Measurements from ENCODE around the gene ADAM17.

ADAM17 gene

DNA sequence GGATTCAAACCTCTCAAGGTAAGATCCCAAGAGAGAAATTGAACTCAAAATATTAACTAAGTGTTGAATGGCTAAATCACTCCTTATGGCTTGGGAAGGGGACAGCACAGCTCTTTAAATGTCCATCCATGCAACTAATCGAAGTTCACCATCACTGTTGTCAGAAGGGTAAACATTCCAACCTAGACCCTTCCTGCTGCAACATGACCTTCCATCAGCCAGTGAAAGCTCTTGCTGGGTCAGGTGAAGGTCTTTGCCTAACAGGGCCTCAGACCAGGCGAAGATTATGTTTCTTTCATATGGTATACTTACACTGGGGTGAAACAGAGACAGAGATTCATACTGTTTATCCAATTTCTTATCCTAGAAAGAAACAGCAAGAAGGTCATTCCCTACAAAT is 64.8 kb downstream of the ADAM17 start:
- no peak overlapping the region for H2BK15ac ChIP-seq (ENCODE audit: low read length)
- peaks cover 37 to 99% of the 10 kb centered on the region in 2 donors for H3K36me3 ChIP-seq (replicated peaks in 1 of 2; ENCODE audit: control insufficient read depth in 2 of 2, insufficient read depth in 2 of 2, low read length in 2 of 2)
- H2BK120ac ChIP-seq (ENCODE audit: low read depth, low read length), result no peak overlapping the region
- no peak overlapping the region for H4K8ac ChIP-seq (ENCODE audit: low read depth, low read length)
- H2BK12ac ChIP-seq (ENCODE audit: low read length), result no peak overlapping the region
- no peak overlapping the region for H2BK5ac ChIP-seq (ENCODE audit: low read length)
- H3K9me3 ChIP-seq (replicated peaks in 1 of 2; ENCODE audit: control insufficient read depth in 2 of 2, insufficient read depth in 1 of 2, low read depth in 1 of 2, low read length in 2 of 2), result no peaks in the 10 kb centered on the region
- H4K91ac ChIP-seq (ENCODE audit: low read depth, low read length, poor library complexity), result no peak overlapping the region
- H3K9ac ChIP-seq (ENCODE audit: low read depth, low read length, poor library complexity), result no peak overlapping the region
- H3K4me3 ChIP-seq (ENCODE audit: low read length in 2 of 2), result no peak overlapping the region
- no peak overlapping the region for H3K4ac ChIP-seq (ENCODE audit: low read length)
- H3K23ac ChIP-seq (ENCODE audit: low read depth, low read length, poor library complexity), result no peak overlapping the region
- no peak overlapping the region for H3K4me2 ChIP-seq (ENCODE audit: insufficient read depth, low read length, poor library complexity, severe bottlenecking)
- no peak overlapping the region for H3K14ac ChIP-seq (ENCODE audit: low read length)
- no peaks in the 10 kb centered on the region for H3K79me1 ChIP-seq (ENCODE audit: low read depth, low read length)
- WGBS, 2 donors (ENCODE audit: extremely low coverage in 2 of 2, insufficient read length in 2 of 2, insufficient replicate concordance in 1 of 2), result no CpG with 5 or more reads among the region's 2 CpGs
- no peak overlapping the region for H3K18ac ChIP-seq (ENCODE audit: low read length)
- H2AFZ ChIP-seq (ENCODE audit: low read length), result no peak overlapping the region
- H3K4me1 ChIP-seq (ENCODE audit: control insufficient read depth in 2 of 2, insufficient read depth in 1 of 2, low read depth in 1 of 2, low read length in 2 of 2), result no peaks in the 10 kb centered on the region
- no peak for DNase-seq (ENCODE audit: low spot score)
- no peak overlapping the region for H2AK5ac ChIP-seq (ENCODE audit: low read depth, low read length)
- no peaks in the 10 kb centered on the region for H3K27me3 ChIP-seq (ENCODE audit: control insufficient read depth in 3 of 3, insufficient read depth in 3 of 3, low read depth in 1 of 3, low read length in 3 of 3)
- H3K27ac ChIP-seq (replicated peaks; ENCODE audit: low read length), result no peak overlapping the region

DNA sequence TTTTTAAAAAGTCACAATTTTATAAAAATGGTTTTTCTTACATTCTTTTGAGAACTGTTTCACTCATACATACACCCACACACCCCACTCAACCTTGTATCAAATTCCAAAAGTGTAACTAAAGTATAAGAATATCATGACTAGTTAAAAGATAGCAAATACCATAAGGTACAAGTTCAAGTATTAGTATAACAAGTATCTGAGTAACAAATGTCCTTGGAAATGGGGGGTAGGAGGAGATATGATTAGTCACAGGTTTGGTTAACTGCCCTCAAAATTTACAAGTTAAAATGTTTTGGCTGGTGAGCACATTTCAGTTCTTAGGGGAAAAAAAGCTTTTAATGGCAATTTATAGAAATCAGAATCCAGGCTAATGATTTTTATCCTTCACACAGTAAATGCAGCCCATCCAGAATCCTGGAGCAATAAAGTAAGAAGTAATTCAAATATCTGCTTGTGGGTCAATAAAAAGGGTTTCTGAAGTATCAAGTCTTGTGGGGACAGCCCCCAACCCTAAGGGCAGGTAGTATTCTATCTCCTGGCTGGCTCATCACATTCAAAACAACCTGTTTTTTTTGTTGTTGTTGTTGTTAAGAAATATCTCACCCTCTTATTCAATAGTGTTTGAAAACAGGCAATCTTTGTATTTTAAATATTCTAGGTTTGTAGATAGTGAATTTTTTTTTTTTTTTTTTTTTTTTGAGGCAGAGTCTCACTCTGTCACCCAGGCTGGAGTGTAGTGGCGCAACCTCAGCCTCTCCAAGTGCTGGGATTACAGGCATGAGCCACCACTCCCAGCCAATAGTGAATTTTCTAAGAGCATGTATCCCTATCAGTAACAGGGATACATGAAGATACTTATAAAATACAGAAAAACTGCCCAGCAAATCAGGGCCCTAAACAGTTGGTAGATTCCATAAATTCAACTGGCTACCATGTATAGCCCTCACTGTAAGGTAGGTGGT is 66.8 kb downstream of the ADAM17 start:
- Histone ChIP-seq H2BK5ac (ENCODE audit: low read length) (no peak overlapping the region), H3K23ac (ENCODE audit: low read depth, low read length, poor library complexity) (no peak overlapping the region), H3K9me3 (replicated peaks in 1 of 2; ENCODE audit: control insufficient read depth in 2 of 2, insufficient read depth in 1 of 2, low read depth in 1 of 2, low read length in 2 of 2) (no peaks in the 10 kb centered on the region), H3K36me3 (replicated peaks in 1 of 2; ENCODE audit: control insufficient read depth in 2 of 2, insufficient read depth in 2 of 2, low read length in 2 of 2) (peaks cover 39 to 100% of the 10 kb centered on the region in 2 donors), H2BK15ac (ENCODE audit: low read length) (no peak overlapping the region), H2BK120ac (ENCODE audit: low read depth, low read length) (no peak overlapping the region), H3K9ac (ENCODE audit: low read depth, low read length, poor library complexity) (no peak overlapping the region), H3K27me3 (ENCODE audit: control insufficient read depth in 3 of 3, insufficient read depth in 3 of 3, low read depth in 1 of 3, low read length in 3 of 3) (no peaks in the 10 kb centered on the region), H3K4me1 (ENCODE audit: control insufficient read depth in 2 of 2, insufficient read depth in 1 of 2, low read depth in 1 of 2, low read length in 2 of 2) (no peaks in the 10 kb centered on the region), H2AK5ac (ENCODE audit: low read depth, low read length) (no peak overlapping the region), H3K4me2 (ENCODE audit: insufficient read depth, low read length, poor library complexity, severe bottlenecking) (no peak overlapping the region), H3K27ac (replicated peaks; ENCODE audit: low read length) (no peak overlapping the region), H3K14ac (ENCODE audit: low read length) (no peak overlapping the region), H4K8ac (ENCODE audit: low read depth, low read length) (no peak overlapping the region), H3K4ac (ENCODE audit: low read length) (no peak overlapping the region), H3K79me1 (ENCODE audit: low read depth, low read length) (no peaks in the 10 kb centered on the region), H2AFZ (ENCODE audit: low read length) (no peak overlapping the region), H3K18ac (ENCODE audit: low read length) (no peak overlapping the region), H2BK12ac (ENCODE audit: low read length) (no peak overlapping the region), H3K4me3 (ENCODE audit: low read length in 2 of 2) (no peak overlapping the region), H4K91ac (ENCODE audit: low read depth, low read length, poor library complexity) (no peak overlapping the region)
- DNase-seq (ENCODE audit: low spot score), result no peak
- WGBS, 2 donors (ENCODE audit: extremely low coverage in 2 of 2, insufficient read length in 2 of 2, insufficient replicate concordance in 1 of 2), result no CpG with 5 or more reads among the region's 1 CpG

GRCh38 chr2:9484533-9484932 is 71.1 kb downstream of the ADAM17 start:
- H3K9me3 ChIP-seq (replicated peaks in 1 of 2; ENCODE audit: control insufficient read depth in 2 of 2, insufficient read depth in 1 of 2, low read depth in 1 of 2, low read length in 2 of 2), result no peaks in the 10 kb centered on the region
- H4K8ac ChIP-seq (ENCODE audit: low read depth, low read length), result no peak overlapping the region
- H3K27me3 ChIP-seq (ENCODE audit: control insufficient read depth in 3 of 3, insufficient read depth in 3 of 3, low read depth in 1 of 3, low read length in 3 of 3), result no peaks in the 10 kb centered on the region
- no peak overlapping the region for H2BK5ac ChIP-seq (ENCODE audit: low read length)
- H2BK120ac ChIP-seq (ENCODE audit: low read depth, low read length), result no peak overlapping the region
- no peak overlapping the region for H2BK12ac ChIP-seq (ENCODE audit: low read length)
- H3K27ac ChIP-seq (replicated peaks; ENCODE audit: low read length), result no peak overlapping the region
- H2BK15ac ChIP-seq (ENCODE audit: low read length), result no peak overlapping the region
- no peak for DNase-seq (ENCODE audit: low spot score)
- H3K36me3 ChIP-seq (replicated peaks in 1 of 2; ENCODE audit: control insufficient read depth in 2 of 2, insufficient read depth in 2 of 2, low read length in 2 of 2), result peaks cover 27 to 90% of the 10 kb centered on the region in 2 donors
- no peak overlapping the region for H2AFZ ChIP-seq (ENCODE audit: low read length)
- no peak overlapping the region for H3K4me2 ChIP-seq (ENCODE audit: insufficient read depth, low read length, poor library complexity, severe bottlenecking)
- H3K4ac ChIP-seq (ENCODE audit: low read length), result no peak overlapping the region
- no peak overlapping the region for H4K91ac ChIP-seq (ENCODE audit: low read depth, low read length, poor library complexity)
- H3K4me3 ChIP-seq (ENCODE audit: low read length in 2 of 2), result no peak overlapping the region
- no CpG with 5 or more reads among the region's 5 CpGs for WGBS, 2 donors (ENCODE audit: extremely low coverage in 2 of 2, insufficient read length in 2 of 2, insufficient replicate concordance in 1 of 2)
- no peak overlapping the region for H3K23ac ChIP-seq (ENCODE audit: low read depth, low read length, poor library complexity)
- H3K79me1 ChIP-seq (ENCODE audit: low read depth, low read length), result no peaks in the 10 kb centered on the region
- H3K9ac ChIP-seq (ENCODE audit: low read depth, low read length, poor library complexity), result no peak overlapping the region
- H3K18ac ChIP-seq (ENCODE audit: low read length), result no peak overlapping the region
- H2AK5ac ChIP-seq (ENCODE audit: low read depth, low read length), result no peak overlapping the region
- no peak overlapping the region for H3K14ac ChIP-seq (ENCODE audit: low read length)
- no peaks in the 10 kb centered on the region for H3K4me1 ChIP-seq (ENCODE audit: control insufficient read depth in 2 of 2, insufficient read depth in 1 of 2, low read depth in 1 of 2, low read length in 2 of 2)

- Histone ChIP-seq H2BK5ac (ENCODE audit: low read length) (no peak overlapping the region), H3K4me1 (ENCODE audit: control insufficient read depth in 2 of 2, insufficient read depth in 1 of 2, low read depth in 1 of 2, low read length in 2 of 2) (peaks cover 0 to 4% of the 10 kb centered on the region in 2 donors), H2AK5ac (ENCODE audit: low read depth, low read length) (no peak overlapping the region), H3K4ac (ENCODE audit: low read length) (no peak overlapping the region), H4K8ac (ENCODE audit: low read depth, low read length) (no peak overlapping the region), H2BK120ac (ENCODE audit: low read depth, low read length) (no peak overlapping the region), H2BK15ac (ENCODE audit: low read length) (no peak overlapping the region), H3K9ac (ENCODE audit: low read depth, low read length, poor library complexity) (no peak overlapping the region), H4K91ac (ENCODE audit: low read depth, low read length, poor library complexity) (no peak overlapping the region), H3K23ac (ENCODE audit: low read depth, low read length, poor library complexity) (no peak overlapping the region), H3K27me3 (ENCODE audit: control insufficient read depth in 3 of 3, insufficient read depth in 3 of 3, low read depth in 1 of 3, low read length in 3 of 3) (no peaks in the 10 kb centered on the region), H2BK12ac (ENCODE audit: low read length) (no peak overlapping the region), H3K18ac (ENCODE audit: low read length) (no peak overlapping the region), H3K4me2 (ENCODE audit: insufficient read depth, low read length, poor library complexity, severe bottlenecking) (no peak overlapping the region), H3K27ac (replicated peaks; ENCODE audit: low read length) (no peak overlapping the region), H3K4me3 (ENCODE audit: low read length in 2 of 2) (no peak overlapping the region), H2AFZ (ENCODE audit: low read length) (no peak overlapping the region), H3K9me3 (replicated peaks in 1 of 2; ENCODE audit: control insufficient read depth in 2 of 2, insufficient read depth in 1 of 2, low read depth in 1 of 2, low read length in 2 of 2) (no peaks in the 10 kb centered on the region), H3K14ac (ENCODE audit: low read length) (no peak overlapping the region), H3K36me3 (replicated peaks in 1 of 2; ENCODE audit: control insufficient read depth in 2 of 2, insufficient read depth in 2 of 2, low read length in 2 of 2) (peaks cover 26 to 82% of the 10 kb centered on the region in 2 donors), H3K79me1 (ENCODE audit: low read depth, low read length) (no peaks in the 10 kb centered on the region)
- no peak for DNase-seq (ENCODE audit: low spot score)
Measured at GRCh38 chr2:9483107-9483506, 72.5 kb downstream of the ADAM17 start.

All from neuronal stem cell (in vitro differentiated cells).